Liver (tissue), 3 donors: ENCODE data around the gene TMEM8B.

ENCODE experiments used
- HNF4G ChIP-seq: IDR thresholded peaks from 2 replicates; pipeline ENCODE4 v1.6.1; 2016; ENCODE audit warnings: antibody characterized with exemption
- SP1 ChIP-seq: IDR thresholded peaks from 2 replicates; pipeline ENCODE4 v1.6.1; 2018; ENCODE audit warnings: antibody characterized with exemption, mild to moderate bottlenecking
- TF ChIP-seq, protein P1 (sequence below): fragments of 150-350 bp; IDR thresholded peaks from 2 replicates; pipeline ENCODE4 v1.5.1; 2017; ENCODE audit warnings: improper control_type of control experiment, low read depth, low read length; ENCODE audit not compliant: missing input control
- TF ChIP-seq, protein P2 (sequence below): IDR thresholded peaks from 2 replicates; pipeline ENCODE4 v1.6.1; 2016; ENCODE audit warnings: antibody characterized with exemption, mild to moderate bottlenecking
- donor health status: healthy.
- donor health status: healthy.

DNA sequence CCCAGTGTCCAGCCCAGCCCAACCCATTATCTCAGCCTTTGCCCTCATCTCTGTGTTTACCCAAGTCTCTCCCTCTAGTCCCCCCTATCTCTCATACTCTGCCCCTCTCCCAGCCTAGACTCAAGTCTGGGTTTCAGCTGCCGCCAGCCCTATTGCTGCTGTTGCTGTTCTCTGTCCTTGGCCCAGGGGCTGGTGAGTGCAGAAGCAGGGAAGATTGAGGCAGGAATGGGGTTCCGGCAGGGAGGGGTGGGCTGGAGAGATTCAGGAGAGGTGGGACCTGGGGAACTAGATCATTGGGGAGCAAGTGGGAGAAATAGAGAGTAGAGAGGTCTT is 702 bp downstream of the TMEM8B start:
- TF ChIP-seq, protein P1, sequence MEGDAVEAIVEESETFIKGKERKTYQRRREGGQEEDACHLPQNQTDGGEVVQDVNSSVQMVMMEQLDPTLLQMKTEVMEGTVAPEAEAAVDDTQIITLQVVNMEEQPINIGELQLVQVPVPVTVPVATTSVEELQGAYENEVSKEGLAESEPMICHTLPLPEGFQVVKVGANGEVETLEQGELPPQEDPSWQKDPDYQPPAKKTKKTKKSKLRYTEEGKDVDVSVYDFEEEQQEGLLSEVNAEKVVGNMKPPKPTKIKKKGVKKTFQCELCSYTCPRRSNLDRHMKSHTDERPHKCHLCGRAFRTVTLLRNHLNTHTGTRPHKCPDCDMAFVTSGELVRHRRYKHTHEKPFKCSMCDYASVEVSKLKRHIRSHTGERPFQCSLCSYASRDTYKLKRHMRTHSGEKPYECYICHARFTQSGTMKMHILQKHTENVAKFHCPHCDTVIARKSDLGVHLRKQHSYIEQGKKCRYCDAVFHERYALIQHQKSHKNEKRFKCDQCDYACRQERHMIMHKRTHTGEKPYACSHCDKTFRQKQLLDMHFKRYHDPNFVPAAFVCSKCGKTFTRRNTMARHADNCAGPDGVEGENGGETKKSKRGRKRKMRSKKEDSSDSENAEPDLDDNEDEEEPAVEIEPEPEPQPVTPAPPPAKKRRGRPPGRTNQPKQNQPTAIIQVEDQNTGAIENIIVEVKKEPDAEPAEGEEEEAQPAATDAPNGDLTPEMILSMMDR: no peak
- no peak for TF ChIP-seq SP1
- TF ChIP-seq, protein P2, sequence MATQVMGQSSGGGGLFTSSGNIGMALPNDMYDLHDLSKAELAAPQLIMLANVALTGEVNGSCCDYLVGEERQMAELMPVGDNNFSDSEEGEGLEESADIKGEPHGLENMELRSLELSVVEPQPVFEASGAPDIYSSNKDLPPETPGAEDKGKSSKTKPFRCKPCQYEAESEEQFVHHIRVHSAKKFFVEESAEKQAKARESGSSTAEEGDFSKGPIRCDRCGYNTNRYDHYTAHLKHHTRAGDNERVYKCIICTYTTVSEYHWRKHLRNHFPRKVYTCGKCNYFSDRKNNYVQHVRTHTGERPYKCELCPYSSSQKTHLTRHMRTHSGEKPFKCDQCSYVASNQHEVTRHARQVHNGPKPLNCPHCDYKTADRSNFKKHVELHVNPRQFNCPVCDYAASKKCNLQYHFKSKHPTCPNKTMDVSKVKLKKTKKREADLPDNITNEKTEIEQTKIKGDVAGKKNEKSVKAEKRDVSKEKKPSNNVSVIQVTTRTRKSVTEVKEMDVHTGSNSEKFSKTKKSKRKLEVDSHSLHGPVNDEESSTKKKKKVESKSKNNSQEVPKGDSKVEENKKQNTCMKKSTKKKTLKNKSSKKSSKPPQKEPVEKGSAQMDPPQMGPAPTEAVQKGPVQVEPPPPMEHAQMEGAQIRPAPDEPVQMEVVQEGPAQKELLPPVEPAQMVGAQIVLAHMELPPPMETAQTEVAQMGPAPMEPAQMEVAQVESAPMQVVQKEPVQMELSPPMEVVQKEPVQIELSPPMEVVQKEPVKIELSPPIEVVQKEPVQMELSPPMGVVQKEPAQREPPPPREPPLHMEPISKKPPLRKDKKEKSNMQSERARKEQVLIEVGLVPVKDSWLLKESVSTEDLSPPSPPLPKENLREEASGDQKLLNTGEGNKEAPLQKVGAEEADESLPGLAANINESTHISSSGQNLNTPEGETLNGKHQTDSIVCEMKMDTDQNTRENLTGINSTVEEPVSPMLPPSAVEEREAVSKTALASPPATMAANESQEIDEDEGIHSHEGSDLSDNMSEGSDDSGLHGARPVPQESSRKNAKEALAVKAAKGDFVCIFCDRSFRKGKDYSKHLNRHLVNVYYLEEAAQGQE: no peak
- TF ChIP-seq HNF4G: no peak
